CD4-positive, alpha-beta T cell treated with Interleukin-15 for 4 hours (primary cell): ENCODE results near the gene BID.

Source experiments
- DNase-seq: peaks from one replicate; pipeline ENCODE4 v3.0.0-alpha.2; 2020; ENCODE audit warnings: low spot score

BID gene

GRCh38 chr22:17774206-17774925 is at the start of gene BID:
TSS of gene BID (minus strand) at chr22:17774469. CDS start at chr22:17750116, 24,353 bp downstream.
- no peak for DNase-seq

DNA sequence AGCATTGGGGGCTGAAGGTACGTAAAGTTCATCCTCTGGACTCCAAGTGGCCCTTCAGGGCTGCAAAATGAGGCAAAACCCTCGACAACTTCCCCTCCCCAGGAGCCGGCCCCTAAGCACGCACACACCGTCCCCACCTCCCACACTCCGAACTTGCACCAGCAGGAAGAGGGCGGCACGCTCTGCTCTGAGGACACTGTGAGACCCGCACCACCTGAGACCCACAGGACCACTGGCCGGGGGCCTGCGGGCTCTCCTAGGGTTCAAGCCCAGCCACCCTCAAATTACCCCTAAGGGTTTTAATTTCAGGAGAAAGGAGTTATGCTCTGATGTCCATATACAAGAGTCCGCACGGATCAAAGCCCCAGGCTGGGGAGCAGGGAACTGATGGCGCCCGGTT is 49.7 kb upstream of the BID start:
- DNase-seq: no peak

GRCh38 chr22:17823226-17823625 is 49.0 kb upstream of the BID start:
- no peak for DNase-seq

GRCh38 chr22:17822087-17822486 is 47.8 kb upstream of the BID start:
- no peak for DNase-seq

DNA sequence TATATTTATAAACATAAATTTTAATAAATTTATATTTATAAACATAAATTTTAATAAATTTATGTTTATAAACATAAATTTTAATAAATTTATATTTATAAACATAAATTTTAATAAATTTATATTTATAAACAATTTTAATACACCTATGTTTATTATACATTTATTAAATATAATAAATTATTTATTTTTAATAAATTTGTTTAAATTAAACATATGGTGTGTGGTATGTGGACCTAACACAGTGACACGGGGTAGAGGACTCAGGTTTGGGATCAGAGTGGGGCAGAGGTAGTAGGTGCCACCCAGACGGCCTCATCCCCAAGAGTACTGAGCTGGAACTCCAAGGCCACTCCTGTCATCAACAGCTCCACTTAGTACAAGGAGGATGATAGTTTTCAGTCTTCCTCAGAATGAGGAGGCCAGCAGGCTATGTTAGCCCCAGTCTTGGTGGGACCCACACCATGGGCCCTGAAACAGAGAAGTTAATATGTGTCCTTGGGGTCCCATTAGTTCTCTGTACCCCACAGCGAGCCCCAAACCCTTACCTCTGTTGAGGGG is 46.7 kb upstream of the BID start:
- DNase-seq: no peak

GRCh38 chr22:17818649-17819048 is 44.4 kb upstream of the BID start:
- DNase-seq: no peak

GRCh38 chr22:17818180-17818579 is 43.9 kb upstream of the BID start:
- DNase-seq: no peak

DNA sequence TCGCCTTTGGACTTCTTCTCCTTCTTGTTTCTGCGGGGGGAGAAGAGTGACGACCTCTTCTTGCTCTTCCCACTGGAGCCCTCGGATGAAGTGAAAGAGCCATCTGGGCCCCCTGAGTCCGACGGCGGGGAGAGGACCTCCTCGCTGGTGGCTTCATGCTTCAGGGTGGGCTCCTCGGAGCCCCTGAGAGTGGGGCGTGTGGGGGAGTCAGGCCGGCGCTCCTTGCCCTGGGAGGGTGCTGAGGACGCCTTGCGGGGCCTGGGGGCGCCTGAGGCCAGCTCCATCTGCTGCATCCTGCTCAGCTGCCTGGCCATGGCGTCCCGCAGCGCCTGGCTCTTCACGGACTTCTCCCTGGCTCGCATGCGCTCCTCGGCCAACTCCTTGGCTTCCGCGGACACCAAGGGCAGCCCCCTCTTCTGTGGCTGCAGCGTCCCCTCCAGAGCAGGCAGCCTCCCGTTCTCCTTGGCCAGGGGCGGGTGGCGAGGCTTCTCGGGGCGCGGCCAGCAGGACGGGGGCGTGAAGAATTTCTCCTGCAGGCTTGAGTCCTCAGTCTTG is 43.3 kb upstream of the BID start:
- no peak for DNase-seq

GRCh38 chr22:17817079-17817478 is 42.8 kb upstream of the BID start:
- no peak for DNase-seq

DNA sequence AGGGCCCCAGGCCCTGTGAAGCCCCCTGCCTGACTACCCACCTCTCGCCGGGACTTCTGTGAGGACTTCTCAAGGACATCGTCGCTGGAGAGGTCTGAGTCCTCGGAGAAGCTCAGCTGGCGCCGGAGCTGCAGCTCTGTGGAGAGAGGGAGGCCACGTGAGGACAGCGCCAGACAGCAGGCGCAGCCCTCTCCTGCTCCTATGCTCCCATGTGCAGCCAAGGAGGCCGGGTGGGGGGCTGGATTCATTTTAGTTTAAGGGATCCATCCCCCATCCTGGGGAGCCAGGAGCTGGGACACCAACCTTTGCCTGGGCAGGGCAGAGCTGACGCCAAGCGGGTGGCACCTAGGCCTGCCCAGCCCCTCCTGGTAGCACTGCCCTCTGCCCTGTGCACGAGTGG is 42.4 kb upstream of the BID start:
- no peak for DNase-seq

DNA sequence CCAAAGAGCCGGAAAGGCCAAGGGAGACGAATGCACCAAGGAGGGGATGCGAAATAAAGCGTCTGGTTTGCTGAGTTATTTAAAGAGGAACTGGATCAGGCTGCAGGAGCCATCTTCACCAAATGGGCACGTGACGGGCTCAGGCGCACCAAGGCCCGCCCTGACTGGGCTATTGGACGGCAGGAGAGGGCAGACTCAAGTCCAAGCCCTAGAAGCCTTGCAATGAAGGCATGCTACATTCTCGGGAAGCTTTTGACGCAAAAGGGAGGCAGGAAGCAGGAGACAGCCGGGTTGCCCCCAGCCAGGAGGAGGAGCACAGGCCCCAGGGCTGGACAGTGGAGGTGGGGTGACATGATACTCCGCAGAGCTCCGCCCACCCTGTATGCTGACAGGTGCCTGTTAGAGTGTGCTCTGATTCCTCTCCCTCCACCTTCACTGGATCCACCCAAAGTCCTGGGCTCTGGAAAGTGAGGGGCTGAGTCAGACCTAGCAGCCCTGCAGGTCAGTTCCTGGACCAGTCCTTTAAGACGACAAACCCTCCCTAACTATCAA is 41.5 kb upstream of the BID start:
- no peak for DNase-seq

- no peak for DNase-seq
Measured at GRCh38 chr22:17814830-17815229, 40.6 kb upstream of the BID start.

DNA sequence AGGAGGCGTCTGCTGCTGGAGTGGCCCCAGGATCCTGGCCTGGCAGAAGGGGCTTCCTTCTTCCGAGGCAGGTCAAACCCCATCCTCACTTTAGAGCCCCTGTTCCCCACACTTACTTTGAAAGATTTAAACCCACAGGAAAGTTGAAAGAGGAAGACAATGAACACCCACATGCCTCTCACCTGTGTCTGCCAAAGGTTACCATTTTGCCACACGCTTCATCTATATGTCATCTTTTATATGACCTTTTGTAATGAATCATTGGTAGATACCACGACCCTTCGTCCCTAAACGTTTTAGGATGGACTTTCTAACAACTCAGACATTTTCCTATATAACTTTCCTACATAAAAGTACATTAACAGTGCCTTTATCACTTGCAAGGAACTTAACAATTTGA is 39.8 kb upstream of the BID start:
- DNase-seq: no peak

GRCh38 chr22:17811119-17811518 is 36.9 kb upstream of the BID start:
- DNase-seq: no peak

DNA sequence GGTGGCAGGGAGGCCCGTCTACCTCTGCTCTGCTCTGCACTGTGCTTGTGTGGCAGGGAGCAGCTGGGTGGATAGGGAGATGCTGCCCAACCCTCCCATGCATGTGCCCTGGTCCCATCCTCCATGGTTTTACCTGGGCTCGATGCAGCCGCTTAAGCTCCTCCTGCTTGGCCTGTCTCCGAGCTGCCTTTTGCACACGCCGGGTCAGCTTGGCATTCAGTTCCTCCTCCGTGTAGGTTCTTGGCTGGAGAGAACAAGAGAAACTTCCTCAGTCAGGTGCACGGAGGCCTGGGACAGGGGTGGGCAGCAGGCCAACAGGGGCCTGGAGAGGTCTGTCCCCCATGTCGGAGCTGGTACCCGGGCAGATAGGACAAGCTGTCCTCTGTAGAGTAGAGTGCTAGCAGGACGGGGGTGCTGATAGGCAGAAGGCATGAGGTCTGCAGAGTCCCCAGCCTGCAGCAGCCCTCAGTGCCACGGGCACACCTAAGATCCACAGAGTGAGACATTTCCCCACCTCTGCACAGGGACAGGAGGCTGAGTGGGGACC is 36.4 kb upstream of the BID start:
- no peak for DNase-seq

DNA sequence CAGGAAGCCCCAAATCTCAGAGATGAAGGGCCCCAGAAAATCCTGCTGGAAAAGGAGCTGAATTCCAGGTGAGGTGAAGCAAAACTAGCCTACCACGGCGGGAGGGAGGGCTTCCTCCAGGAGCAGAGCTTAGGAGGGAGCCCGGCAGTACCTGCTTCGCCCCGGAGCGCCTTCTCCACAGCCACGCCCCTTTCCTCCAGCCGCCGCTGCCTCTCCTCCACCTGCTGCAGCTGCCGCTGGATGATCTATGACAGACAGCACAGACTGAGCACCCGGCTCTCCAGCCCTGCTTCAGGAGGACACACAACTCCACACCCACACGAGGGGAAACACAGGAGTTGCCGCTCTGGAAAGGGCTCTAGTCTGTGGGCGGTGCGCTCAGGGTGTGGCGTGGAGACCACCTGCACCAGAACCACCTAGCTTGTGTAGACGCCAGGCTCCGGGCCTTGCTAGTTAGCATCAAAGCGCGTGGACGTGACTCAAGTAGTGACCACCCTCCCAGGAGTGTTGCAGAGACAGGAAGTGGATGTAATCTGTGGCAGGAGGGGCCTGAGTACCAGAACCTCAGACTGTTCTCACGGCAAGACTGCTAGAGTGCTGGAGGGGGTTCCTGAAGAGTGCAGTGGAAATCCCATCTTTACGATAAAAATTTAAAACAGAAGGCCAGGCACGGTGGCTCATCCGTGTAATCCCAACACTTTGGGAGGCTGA is 34.6 kb upstream of the BID start:
- DNase-seq: no peak

DNA sequence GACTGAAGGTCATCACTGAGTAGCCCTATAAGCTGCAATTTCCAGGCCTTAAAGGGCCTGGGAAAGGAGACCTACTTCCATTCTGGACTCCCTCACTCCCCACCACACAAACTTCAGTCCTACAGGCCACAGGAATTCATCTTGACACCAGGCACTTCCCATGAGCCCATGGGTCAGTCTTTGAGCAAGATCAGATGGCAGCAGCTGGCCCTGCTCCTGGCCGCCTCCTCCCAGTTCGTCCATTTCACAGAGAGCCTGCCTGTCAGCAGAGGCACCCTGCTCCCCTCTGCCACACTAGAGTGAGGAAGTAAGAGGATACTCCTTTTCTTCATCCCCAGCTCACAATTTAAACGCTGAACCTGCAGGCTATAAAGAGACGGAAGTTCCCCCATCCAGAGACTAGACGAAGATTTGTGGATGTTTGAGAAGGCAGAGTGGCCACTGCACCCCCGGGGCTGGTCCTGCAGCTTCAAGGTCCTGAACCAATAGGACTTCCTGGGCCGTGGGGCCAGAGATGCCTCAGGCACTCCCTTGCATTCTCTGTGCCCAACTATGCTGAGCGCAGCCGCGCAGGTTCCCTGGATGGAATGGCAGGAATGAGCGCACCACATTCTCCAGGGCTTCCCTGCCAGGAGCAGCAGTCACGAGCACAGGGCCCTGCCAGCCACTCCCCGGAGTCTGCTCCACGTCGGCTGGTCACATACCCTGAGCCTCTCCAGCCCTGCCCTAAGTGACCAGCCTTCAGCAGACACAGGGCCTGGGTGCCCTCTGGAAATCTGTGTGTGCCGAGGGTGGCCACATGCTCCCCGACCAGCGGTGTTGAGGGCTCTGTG is 33.5 kb upstream of the BID start:
- no peak for DNase-seq

- no peak for DNase-seq
Measured at GRCh38 chr22:17807086-17807485, 32.8 kb upstream of the BID start.

- DNase-seq: no peak
Measured at GRCh38 chr22:17806437-17806836, 32.2 kb upstream of the BID start.

- DNase-seq: no peak
Measured at GRCh38 chr22:17804331-17805080, 30.2 kb upstream of the BID start.
